GM13976 (cell line): ENCODE results near the gene IRF6.

Experiments
- DNase-seq: peaks from one replicate; pipeline ENCODE4 v3.0.0; 2012; ENCODE audit warnings: low spot score
- in situ Hi-C: fragments of 300-500 bp; cut with MboI; formaldehyde crosslinking; loops from one replicate; pipeline ENCODE4 v1.12.0; 2022; ENCODE audit warnings: low sequenced_read_pairs, mixed read lengths, inconsistent platforms; ENCODE audit not compliant: unreplicated experiment
- TF ChIP-seq, protein P1 (sequence below): IDR thresholded peaks from 2 replicates; pipeline ENCODE4 v1.5.1; 2012; ENCODE audit warnings: borderline replicate concordance, mild to moderate bottlenecking; ENCODE audit not compliant: insufficient read depth; ENCODE audit errors: extremely low read depth, missing control alignments, control extremely low read depth

The IRF6 gene

DNA sequence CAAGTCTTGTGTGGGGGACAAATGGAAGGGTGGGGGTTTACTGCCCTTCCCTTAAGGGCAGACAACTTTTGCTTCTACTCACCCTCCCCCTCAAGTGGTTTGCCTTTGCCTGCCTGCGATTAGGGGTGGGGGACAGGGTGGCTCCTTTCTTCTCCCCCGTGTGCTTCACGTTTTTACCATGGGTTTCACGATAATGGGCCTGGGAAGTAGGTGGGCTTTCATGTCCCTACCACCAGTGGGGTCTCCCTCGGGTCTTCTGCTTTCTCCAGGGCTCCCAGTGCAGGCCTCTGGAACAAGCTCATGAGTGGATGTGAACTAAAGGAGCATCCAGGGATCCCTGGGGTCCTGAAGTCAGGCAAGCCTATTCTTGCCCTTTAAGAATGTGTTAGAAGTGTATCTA, 43.4 kb upstream of the IRF6 start:
- DNase-seq = no peak
- TF ChIP-seq, protein P1, sequence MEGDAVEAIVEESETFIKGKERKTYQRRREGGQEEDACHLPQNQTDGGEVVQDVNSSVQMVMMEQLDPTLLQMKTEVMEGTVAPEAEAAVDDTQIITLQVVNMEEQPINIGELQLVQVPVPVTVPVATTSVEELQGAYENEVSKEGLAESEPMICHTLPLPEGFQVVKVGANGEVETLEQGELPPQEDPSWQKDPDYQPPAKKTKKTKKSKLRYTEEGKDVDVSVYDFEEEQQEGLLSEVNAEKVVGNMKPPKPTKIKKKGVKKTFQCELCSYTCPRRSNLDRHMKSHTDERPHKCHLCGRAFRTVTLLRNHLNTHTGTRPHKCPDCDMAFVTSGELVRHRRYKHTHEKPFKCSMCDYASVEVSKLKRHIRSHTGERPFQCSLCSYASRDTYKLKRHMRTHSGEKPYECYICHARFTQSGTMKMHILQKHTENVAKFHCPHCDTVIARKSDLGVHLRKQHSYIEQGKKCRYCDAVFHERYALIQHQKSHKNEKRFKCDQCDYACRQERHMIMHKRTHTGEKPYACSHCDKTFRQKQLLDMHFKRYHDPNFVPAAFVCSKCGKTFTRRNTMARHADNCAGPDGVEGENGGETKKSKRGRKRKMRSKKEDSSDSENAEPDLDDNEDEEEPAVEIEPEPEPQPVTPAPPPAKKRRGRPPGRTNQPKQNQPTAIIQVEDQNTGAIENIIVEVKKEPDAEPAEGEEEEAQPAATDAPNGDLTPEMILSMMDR = no peak
- in situ Hi-C loops = no loop called here

DNA sequence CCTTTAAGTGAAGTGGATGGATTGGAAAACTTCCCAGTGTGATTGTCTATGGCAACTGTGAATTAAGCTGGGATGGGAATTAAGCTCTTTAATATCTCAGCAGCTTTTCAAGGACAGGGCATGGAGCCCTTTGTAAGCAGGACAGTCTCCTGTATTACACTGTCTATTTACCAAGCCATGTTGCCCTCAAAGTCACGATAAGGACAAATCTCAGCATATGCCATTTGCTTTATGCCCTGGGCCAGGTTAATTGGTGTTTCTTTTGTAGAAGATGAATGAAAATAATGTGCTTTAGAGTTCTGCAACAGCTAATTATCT, 39.4 kb upstream of the IRF6 start:
- TF ChIP-seq, protein P1 = no peak
- in situ Hi-C loops = no loop called here
- no peak for DNase-seq

DNA sequence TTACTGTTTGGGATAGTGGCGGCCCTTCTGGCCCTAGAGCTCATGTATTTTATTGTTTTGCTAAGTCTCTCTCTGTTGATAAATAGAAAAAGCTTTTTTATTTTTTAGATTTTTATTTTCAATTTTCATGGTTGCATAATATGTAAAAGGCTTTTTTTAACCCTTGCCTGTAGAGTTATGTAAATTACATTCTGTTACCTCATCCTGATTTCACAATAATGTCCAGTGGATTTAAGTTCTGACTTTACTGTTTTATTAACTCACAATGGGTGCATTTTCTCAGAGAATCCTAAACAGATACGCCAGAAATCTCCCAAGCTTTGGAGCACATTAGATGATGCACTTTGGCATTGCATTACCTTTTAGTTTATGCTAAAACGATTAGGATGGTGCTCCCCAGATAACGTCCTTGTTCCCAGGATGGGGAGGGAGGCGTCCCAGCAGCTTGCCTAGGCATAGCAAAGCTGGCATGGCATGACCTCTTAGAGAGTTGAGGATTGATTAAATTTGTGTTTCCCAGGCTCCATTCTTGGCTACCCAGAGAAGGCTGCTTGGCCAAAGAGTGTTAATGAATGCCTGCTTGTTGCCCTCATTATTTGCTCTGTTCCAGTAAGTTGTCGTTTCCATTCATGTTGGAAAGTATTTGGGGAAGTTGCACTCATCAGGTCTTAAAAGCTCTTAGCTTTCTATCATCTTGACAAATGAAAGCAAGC, 38.9 kb upstream of the IRF6 start:
- no peak for DNase-seq
- TF ChIP-seq, protein P1 = no peak
- in situ Hi-C loops = no loop called here

DNA sequence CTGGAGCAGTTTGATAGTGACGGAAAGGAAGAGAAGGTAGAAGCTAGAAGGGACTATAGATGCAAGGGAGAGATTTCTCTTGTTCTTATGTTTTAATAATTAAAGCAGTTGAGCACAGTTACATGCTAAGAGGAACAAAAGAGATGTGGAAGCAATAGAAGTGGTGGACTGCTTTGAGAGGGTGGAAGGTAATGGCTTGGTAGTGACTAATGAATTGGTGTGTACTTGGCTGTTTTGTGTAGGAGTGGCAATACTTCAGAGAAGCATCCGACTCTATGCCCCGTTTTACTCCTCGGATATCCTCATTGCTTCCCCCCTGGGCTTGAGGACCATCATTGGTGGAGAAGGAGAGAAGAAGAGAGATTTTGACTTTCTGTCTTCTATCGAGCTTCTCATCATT, 34.7 kb upstream of the IRF6 start:
- DNase-seq = no peak
- in situ Hi-C loops = no loop called here
- TF ChIP-seq, protein P1 = no peak

DNA sequence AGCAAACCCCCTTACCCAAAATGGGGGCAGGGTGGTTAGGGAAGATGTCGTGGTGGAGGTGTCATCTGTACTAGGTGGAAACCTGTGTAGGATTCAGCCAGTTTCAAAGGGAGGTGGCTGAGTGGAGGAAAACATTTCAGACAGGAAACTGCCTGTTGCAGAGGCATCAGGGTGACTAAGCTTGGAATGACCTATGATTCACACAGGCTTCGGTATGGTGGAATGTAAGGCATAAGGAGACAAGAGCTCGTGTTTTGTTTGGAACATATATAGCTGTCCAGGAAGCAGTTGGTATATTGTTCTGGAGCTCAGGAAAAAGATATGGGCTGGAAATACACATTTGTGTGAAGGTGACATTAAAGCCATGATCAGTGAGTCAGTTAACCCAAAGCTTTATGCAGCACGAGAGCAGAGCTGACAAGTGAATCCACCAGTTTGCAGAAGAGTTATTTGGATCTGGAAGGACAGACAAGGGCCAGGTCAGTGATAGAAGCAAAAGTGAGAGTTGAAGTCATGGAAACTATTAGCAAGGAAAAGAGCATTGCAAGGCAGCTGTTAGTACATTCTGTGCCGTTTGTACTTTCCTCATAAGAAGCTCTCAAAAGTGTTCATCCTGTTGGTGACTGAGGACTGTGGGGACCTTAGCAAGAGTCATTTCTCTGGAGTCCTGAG, 34.1 kb upstream of the IRF6 start:
- in situ Hi-C loops = no loop called here
- DNase-seq = no peak
- TF ChIP-seq, protein P1 = no peak

DNA sequence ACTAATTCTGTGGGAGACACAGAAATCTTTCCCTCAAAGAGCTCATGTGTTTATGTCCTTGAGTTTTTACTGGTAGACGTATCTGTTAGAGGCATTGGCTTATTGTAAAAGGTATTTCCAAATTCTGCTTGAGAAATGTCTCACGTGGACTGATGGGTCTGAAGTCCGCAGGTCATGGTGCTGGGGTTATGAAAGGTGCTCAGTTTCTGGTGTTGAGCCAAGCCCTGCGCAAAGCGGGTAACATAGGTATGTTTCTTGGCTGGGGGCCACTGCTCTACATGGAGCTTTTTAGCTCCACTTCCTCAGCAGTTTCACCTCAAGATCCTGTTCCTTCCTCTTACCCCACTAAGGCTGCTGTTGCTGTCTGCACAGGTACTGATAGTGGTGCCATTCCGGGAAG, 32.6 kb upstream of the IRF6 start:
- DNase-seq = no peak
- TF ChIP-seq, protein P1 = no peak
- in situ Hi-C loops = no loop called here
